Duodenal mucosa (tissue), 2 donors: ENCODE data around the gene HTRA2.
"Not testable (repeated sequence)": the region's sequence is repeated elsewhere in the genome, so short reads cannot be mapped to it uniquely, and the experiment has no call there.

Source experiments
- H3K27ac ChIP-seq: one replicate; pipeline ENCODE4 v1.7.0; 2013; ENCODE audit warnings: low read depth, low read length
- H3K27me3 ChIP-seq, 2 donors: one replicate each; pipeline ENCODE4 v1.7.0; 2013; ENCODE audit warnings: low read length in 2 of 2, control low read depth in 1 of 2; ENCODE audit not compliant: insufficient read depth in 2 of 2, control insufficient read depth in 1 of 2
- H3K36me3 ChIP-seq, 2 donors: one replicate each; pipeline ENCODE4 v1.7.0; 2013; ENCODE audit warnings: low read length in 2 of 2, control low read depth in 1 of 2; ENCODE audit not compliant: insufficient read depth in 2 of 2, control insufficient read depth in 1 of 2
- H3K4me1 ChIP-seq, 2 donors: one replicate each; pipeline ENCODE4 v1.7.0; 2013; ENCODE audit warnings: low read length in 2 of 2, control low read depth in 1 of 2; ENCODE audit not compliant: insufficient read depth in 2 of 2, control insufficient read depth in 1 of 2
- H3K4me3 ChIP-seq, 2 donors: one replicate each; pipeline ENCODE4 v1.7.0; 2013; ENCODE audit warnings: low read length in 2 of 2, low read depth in 1 of 2
- H3K9ac ChIP-seq, 2 donors: one replicate each; pipeline ENCODE4 v1.7.0; 2013; ENCODE audit warnings: low read length in 2 of 2, low read depth in 1 of 2
- H3K9me3 ChIP-seq, 2 donors: one replicate each; pipeline ENCODE4 v1.7.0; 2013; ENCODE audit warnings: low read length in 2 of 2, control low read depth in 1 of 2; ENCODE audit not compliant: control insufficient read depth in 1 of 2

HTRA2 gene

GRCh38 chr2:74529357-74530238 is at the start of gene HTRA2, which contains the start of gene AUP1:
Gene HTRA2 (plus strand): TSS chr2:74529933. CDS start chr2:74530007, 74 bp downstream.
Gene AUP1 (minus strand): TSS chr2:74529706. CDS start chr2:74529629, 77 bp downstream.
- Histone ChIP-seq H3K9ac (peak within 1 kb of the TSS; percentile 96 to 99), H3K4me3 (peak within 1 kb of the TSS; percentile 99 to 100), H3K27ac (peak within 1 kb of the TSS; percentile 87), H3K36me3 (peaks cover 21 to 40% of the 10 kb centered on the region in 2 donors), H3K9me3 (no peaks in the 10 kb centered on the region), H3K27me3 (no peaks in the 10 kb centered on the region), H3K4me1 (peaks cover 35 to 42% of the 10 kb centered on the region in 2 donors)

GRCh38 chr2:74481431-74481830 is 48.3 kb upstream of the HTRA2 start:
- peak overlapping the region; percentile 92 to 96 for H3K4me3 ChIP-seq
- peaks cover 0 to 30% of the 10 kb centered on the region in 2 donors for H3K36me3 ChIP-seq
- H3K27ac ChIP-seq = no peak overlapping the region

GRCh38 chr2:74481961-74482800 is 47.6 kb upstream of the HTRA2 start:
- Histone ChIP-seq H3K4me3 (peak overlapping the region; percentile 92 to 96), H3K4me1 (peaks cover 24 to 32% of the 10 kb centered on the region in 2 donors), H3K9me3 (no peaks in the 10 kb centered on the region), H3K36me3 (peaks cover 0 to 28% of the 10 kb centered on the region in 2 donors), H3K9ac (peak overlapping the region; percentile 67 to 98), H3K27me3 (no peaks in the 10 kb centered on the region), H3K27ac (peak overlapping the region; percentile 84)

More at GRCh38 chr2:74481431-74481830, 48.3 kb upstream of the HTRA2 start:
- H3K9ac ChIP-seq = peak overlapping the region; percentile 67 to 98
- H3K9me3 ChIP-seq = no peaks in the 10 kb centered on the region
- peaks cover 29 to 37% of the 10 kb centered on the region in 2 donors for H3K4me1 ChIP-seq
- H3K27me3 ChIP-seq = no peaks in the 10 kb centered on the region

GRCh38 chr2:74482801-74483674 is 46.7 kb upstream of the HTRA2 start, which contains the start of the genes CCDC142 and TTC31:
Gene CCDC142 (minus strand): TSS chr2:74482998. CDS start chr2:74482837, 161 bp downstream.
Gene TTC31 (plus strand): TSS chr2:74483081. CDS start chr2:74483096, 15 bp downstream.
- peak within 1 kb of the TSS; percentile 67 to 98 for H3K9ac ChIP-seq
- H3K4me1 ChIP-seq = peaks cover 21 to 29% of the 10 kb centered on the region in 2 donors
- peak within 1 kb of the TSS; percentile 92 to 96 for H3K4me3 ChIP-seq
- H3K27me3 ChIP-seq = no peaks in the 10 kb centered on the region
- H3K36me3 ChIP-seq = peaks cover 0 to 28% of the 10 kb centered on the region in 2 donors
- no peaks in the 10 kb centered on the region for H3K9me3 ChIP-seq
- peak within 1 kb of the TSS; percentile 84 for H3K27ac ChIP-seq

- H3K9me3 ChIP-seq, H3K27ac ChIP-seq, H3K27me3 ChIP-seq: not testable (repeated sequence)
- H3K4me1 ChIP-seq = peaks cover 27 to 36% of the 10 kb centered on the region in 2 donors
- H3K4me3 ChIP-seq = peak overlapping the region; percentile 92 to 96
- peaks cover 0 to 33% of the 10 kb centered on the region in 2 donors for H3K36me3 ChIP-seq
- H3K9ac ChIP-seq = peak overlapping the region; percentile 67 to 98
Observed at GRCh38 chr2:74483675-74484164, 46.0 kb upstream of the HTRA2 start.

- Histone ChIP-seq H3K4me3 (no peak overlapping the region), H3K9me3 (no peaks in the 10 kb centered on the region), H3K4me1 (peaks cover 25 to 40% of the 10 kb centered on the region in 2 donors), H3K36me3 (peaks cover 5 to 37% of the 10 kb centered on the region in 2 donors), H3K27ac (no peak overlapping the region), H3K27me3 (no peaks in the 10 kb centered on the region), H3K9ac (no peak overlapping the region)
Observed at GRCh38 chr2:74486141-74486540, 43.6 kb upstream of the HTRA2 start.

GRCh38 chr2:74488643-74489481 is 40.9 kb upstream of the HTRA2 start:
- H3K27ac ChIP-seq = no peak overlapping the region
- no peaks in the 10 kb centered on the region for H3K9me3 ChIP-seq
- no peaks in the 10 kb centered on the region for H3K27me3 ChIP-seq
- H3K4me1 ChIP-seq = peaks cover 17 to 25% of the 10 kb centered on the region in 2 donors
- peak overlapping the region in 1 of 2 donors; percentile 28 for H3K4me3 ChIP-seq
- peak overlapping the region; percentile 3 to 47 for H3K9ac ChIP-seq
- H3K36me3 ChIP-seq = peaks cover 30 to 64% of the 10 kb centered on the region in 2 donors

- Histone ChIP-seq H3K4me3 (no peak overlapping the region), H3K27ac (no peak overlapping the region), H3K4me1 (peaks cover 17 to 25% of the 10 kb centered on the region in 2 donors), H3K9me3 (no peaks in the 10 kb centered on the region), H3K9ac (no peak overlapping the region), H3K36me3 (peaks cover 31 to 66% of the 10 kb centered on the region in 2 donors), H3K27me3 (no peaks in the 10 kb centered on the region)
Observed at GRCh38 chr2:74489906-74490305, 39.8 kb upstream of the HTRA2 start.
